Measurements from ENCODE around the gene CERK.

CERK gene

DNA sequence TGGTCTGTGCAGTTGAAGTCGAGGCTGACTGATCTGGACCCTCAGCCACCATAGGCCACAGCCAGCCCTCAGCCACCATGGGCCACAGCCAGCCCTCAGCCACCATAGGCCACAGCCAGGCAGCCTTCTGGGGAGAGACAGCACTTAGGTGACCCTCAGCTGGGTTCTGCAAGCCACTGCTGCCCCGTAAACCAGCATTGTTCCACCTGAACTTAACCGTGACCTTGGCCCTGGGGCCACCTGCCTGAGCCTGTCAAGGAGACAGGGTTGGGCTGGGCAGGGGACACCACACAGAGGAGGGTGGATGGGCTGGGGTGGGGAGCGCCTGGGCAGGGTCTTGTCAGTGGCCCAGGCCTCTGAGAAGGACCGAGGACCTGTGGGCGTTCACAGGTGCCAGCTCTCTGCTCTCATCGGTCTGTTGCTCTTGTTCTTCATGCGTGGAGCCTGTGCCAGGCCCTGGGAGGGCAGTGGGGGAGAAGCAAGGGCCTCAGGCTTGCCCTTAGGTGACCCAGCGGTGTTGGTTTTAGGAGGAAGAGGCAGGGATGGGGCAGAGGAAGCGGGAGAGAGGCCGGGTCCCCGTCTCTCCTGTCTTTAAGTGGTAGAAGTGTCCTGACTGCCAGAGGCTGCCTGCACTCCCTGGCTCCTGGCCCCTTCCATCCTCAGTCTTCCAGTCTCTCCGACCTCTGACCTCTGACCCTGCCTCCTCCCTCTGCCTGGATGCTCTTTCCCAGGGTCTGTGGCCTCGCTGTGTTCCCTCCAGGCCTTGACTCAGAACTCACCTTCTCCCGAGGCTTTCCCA lies 81.0 kb downstream of the CERK start:
- no peaks in the 10 kb centered on the region for H4K20me1 ChIP-seq (ENCODE audit: insufficient read depth)
- no peak overlapping the region for H3K9ac ChIP-seq
- H3K79me2 ChIP-seq (ENCODE audit: insufficient read depth, low read depth): no peaks in the 10 kb centered on the region
- H3K36me3 ChIP-seq (ENCODE audit: insufficient read depth): no peaks in the 10 kb centered on the region
- H3K4me1 ChIP-seq (ENCODE audit: low read depth, poor library complexity, severe bottlenecking): no peaks in the 10 kb centered on the region
- no peaks in the 10 kb centered on the region for H3K27me3 ChIP-seq (ENCODE audit: insufficient read depth, low read depth)
- no peak overlapping the region for H2AFZ ChIP-seq (ENCODE audit: low read depth)
- TF ChIP-seq, protein P1, sequence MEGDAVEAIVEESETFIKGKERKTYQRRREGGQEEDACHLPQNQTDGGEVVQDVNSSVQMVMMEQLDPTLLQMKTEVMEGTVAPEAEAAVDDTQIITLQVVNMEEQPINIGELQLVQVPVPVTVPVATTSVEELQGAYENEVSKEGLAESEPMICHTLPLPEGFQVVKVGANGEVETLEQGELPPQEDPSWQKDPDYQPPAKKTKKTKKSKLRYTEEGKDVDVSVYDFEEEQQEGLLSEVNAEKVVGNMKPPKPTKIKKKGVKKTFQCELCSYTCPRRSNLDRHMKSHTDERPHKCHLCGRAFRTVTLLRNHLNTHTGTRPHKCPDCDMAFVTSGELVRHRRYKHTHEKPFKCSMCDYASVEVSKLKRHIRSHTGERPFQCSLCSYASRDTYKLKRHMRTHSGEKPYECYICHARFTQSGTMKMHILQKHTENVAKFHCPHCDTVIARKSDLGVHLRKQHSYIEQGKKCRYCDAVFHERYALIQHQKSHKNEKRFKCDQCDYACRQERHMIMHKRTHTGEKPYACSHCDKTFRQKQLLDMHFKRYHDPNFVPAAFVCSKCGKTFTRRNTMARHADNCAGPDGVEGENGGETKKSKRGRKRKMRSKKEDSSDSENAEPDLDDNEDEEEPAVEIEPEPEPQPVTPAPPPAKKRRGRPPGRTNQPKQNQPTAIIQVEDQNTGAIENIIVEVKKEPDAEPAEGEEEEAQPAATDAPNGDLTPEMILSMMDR (conservative IDR thresholded peaks at IDR 0.05; ENCODE audit: low read depth, low read length): no peak
- H3K4me2 ChIP-seq: no peak overlapping the region
- no peak overlapping the region for H3K27ac ChIP-seq
- no peak overlapping the region for H3K4me3 ChIP-seq (IDR thresholded peaks at IDR 0.05; ENCODE audit: insufficient read depth, low read depth, low read length)

- H3K79me2 ChIP-seq (ENCODE audit: insufficient read depth, low read depth): no peaks in the 10 kb centered on the region
- H3K4me3 ChIP-seq (IDR thresholded peaks at IDR 0.05; ENCODE audit: insufficient read depth, low read depth, low read length): no peak overlapping the region
- no peaks in the 10 kb centered on the region for H3K4me1 ChIP-seq (ENCODE audit: low read depth, poor library complexity, severe bottlenecking)
- no peak overlapping the region for H3K4me2 ChIP-seq
- H3K9ac ChIP-seq: no peak overlapping the region
- no peaks in the 10 kb centered on the region for H3K27me3 ChIP-seq (ENCODE audit: insufficient read depth, low read depth)
- H3K36me3 ChIP-seq (ENCODE audit: insufficient read depth): no peaks in the 10 kb centered on the region
- TF ChIP-seq, protein P1 (conservative IDR thresholded peaks at IDR 0.05; ENCODE audit: low read depth, low read length): no peak
- no peaks in the 10 kb centered on the region for H4K20me1 ChIP-seq (ENCODE audit: insufficient read depth)
- no peak overlapping the region for H2AFZ ChIP-seq (ENCODE audit: low read depth)
- no peak overlapping the region for H3K27ac ChIP-seq
Measured at GRCh38 chr22:46655861-46656608, 82.0 kb downstream of the CERK start.

GRCh38 chr22:46654927-46655595 lies 83.0 kb downstream of the CERK start:
- Histone ChIP-seq H3K4me2 (no peak overlapping the region), H3K36me3 (ENCODE audit: insufficient read depth) (no peaks in the 10 kb centered on the region), H4K20me1 (ENCODE audit: insufficient read depth) (no peaks in the 10 kb centered on the region), H3K9ac (no peak overlapping the region), H3K4me1 (ENCODE audit: low read depth, poor library complexity, severe bottlenecking) (no peaks in the 10 kb centered on the region), H3K79me2 (ENCODE audit: insufficient read depth, low read depth) (no peaks in the 10 kb centered on the region), H2AFZ (ENCODE audit: low read depth) (no peak overlapping the region), H3K27me3 (ENCODE audit: insufficient read depth, low read depth) (no peaks in the 10 kb centered on the region), H3K27ac (no peak overlapping the region), H3K4me3 (IDR thresholded peaks at IDR 0.05; ENCODE audit: insufficient read depth, low read depth, low read length) (no peak overlapping the region)
- TF ChIP-seq, protein P1 (conservative IDR thresholded peaks at IDR 0.05; ENCODE audit: low read depth, low read length): no peak

- Histone ChIP-seq H3K4me1 (ENCODE audit: low read depth, poor library complexity, severe bottlenecking) (no peaks in the 10 kb centered on the region), H3K27me3 (ENCODE audit: insufficient read depth, low read depth) (no peaks in the 10 kb centered on the region), H3K4me2 (no peak overlapping the region), H3K27ac (no peak overlapping the region), H3K79me2 (ENCODE audit: insufficient read depth, low read depth) (no peaks in the 10 kb centered on the region), H3K9ac (no peak overlapping the region), H2AFZ (ENCODE audit: low read depth) (no peak overlapping the region), H3K36me3 (ENCODE audit: insufficient read depth) (no peaks in the 10 kb centered on the region), H4K20me1 (ENCODE audit: insufficient read depth) (no peaks in the 10 kb centered on the region), H3K4me3 (IDR thresholded peaks at IDR 0.05; ENCODE audit: insufficient read depth, low read depth, low read length) (no peak overlapping the region)
- TF ChIP-seq, protein P1 (conservative IDR thresholded peaks at IDR 0.05; ENCODE audit: low read depth, low read length): no peak
Measured at GRCh38 chr22:46654426-46654825, 83.6 kb downstream of the CERK start.
